ENCODE data around the gene BCL7A. TPM values are rescaled to one million over a fixed set of nuclear protein-coding genes. Genes with fewer than 3 reads are reported as not detected.

BCL7A gene
- total RNA-seq, 4 donors from 2014 or later: 0.75 to 6.8 (median 6.3) TPM

- TF ChIP-seq POLR2AphosphoS5 (IDR thresholded peaks at IDR 0.05): no peak
- no peak for TF ChIP-seq POLR2A (IDR thresholded peaks at IDR 0.05)
These were observed 41.3 kb upstream of the BCL7A start for GRCh38 chr12:121980191-121980891.

GRCh38 chr12:121980892-121981272 is 40.8 kb upstream of the BCL7A start:
- H3K9me3 ChIP-seq: no peaks in the 10 kb centered on the region
- in situ Hi-C loops (cut with MboI; ENCODE audit: low pct_ligation_motif_present in 1 of 4, low pct_unique_long_range_greater_than_20kb in 1 of 4, low sequenced_read_pairs in 3 of 4): no loop called here
- intact Hi-C loops (cut with DNase I; ENCODE audit: low total_unique reads): no loop called here
- WGBS, 2 donors (ENCODE audit: low coverage in 1 of 2): 69 to 82% methylated on average over 4 to 14 of the region's 14 CpGs
- no peak for DNase-seq
- no peak overlapping the region for H3K27ac ChIP-seq
- no peaks in the 10 kb centered on the region for H3K4me1 ChIP-seq
- H3K4me3 ChIP-seq: no peak overlapping the region
- H3K36me3 ChIP-seq: no peaks in the 10 kb centered on the region
- TF ChIP-seq CTCF (IDR thresholded peaks at IDR 0.05) (no peak), POLR2AphosphoS5 (IDR thresholded peaks at IDR 0.05) (no peak), EP300 (IDR thresholded peaks at IDR 0.05; ENCODE audit: low read depth) (no peak), POLR2A (IDR thresholded peaks at IDR 0.05) (no peak)
- H3K27me3 ChIP-seq: no peaks in the 10 kb centered on the region

More at GRCh38 chr12:121980191-121980891, 41.3 kb upstream of the BCL7A start:
- no peak overlapping the region for H3K27ac ChIP-seq
- intact Hi-C loops (cut with DNase I; ENCODE audit: low total_unique reads) (no loop called here), in situ Hi-C loops (cut with MboI; ENCODE audit: low pct_ligation_motif_present in 1 of 4, low pct_unique_long_range_greater_than_20kb in 1 of 4, low sequenced_read_pairs in 3 of 4) (no loop called here)
- DNase-seq: no peak
- H3K27me3 ChIP-seq: no peaks in the 10 kb centered on the region
- H3K4me1 ChIP-seq: no peaks in the 10 kb centered on the region
- H3K9me3 ChIP-seq: no peaks in the 10 kb centered on the region
- 59 to 60% methylated on average over 3 to 11 of the region's 11 CpGs for WGBS, 2 donors (ENCODE audit: low coverage in 1 of 2)
- H3K36me3 ChIP-seq: no peaks in the 10 kb centered on the region
- no peak overlapping the region for H3K4me3 ChIP-seq

DNA sequence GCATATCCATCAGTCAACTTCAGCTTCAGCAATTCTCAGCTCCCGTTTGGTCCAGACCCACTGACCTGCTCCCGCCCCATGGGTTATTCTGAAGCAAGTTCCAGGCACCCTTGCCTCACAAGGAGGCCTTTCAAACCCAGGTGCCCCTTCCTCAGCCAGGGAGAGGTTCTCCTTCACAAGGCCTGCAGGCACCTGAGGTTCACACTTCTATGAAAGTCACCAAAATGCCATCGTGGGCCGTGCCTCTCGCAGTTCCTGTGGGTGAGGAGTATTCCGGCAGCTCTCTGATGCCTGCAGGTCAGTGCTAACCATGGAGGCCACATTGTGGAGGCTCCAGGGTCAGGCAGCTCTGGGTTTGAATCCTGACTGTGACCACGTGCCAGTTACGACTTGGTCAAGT is 40.2 kb upstream of the BCL7A start:
- WGBS, 2 donors (ENCODE audit: low coverage in 1 of 2): 87 to 100% methylated on average over 1 to 8 of the region's 8 CpGs
- H3K27ac ChIP-seq: no peak overlapping the region

DNA sequence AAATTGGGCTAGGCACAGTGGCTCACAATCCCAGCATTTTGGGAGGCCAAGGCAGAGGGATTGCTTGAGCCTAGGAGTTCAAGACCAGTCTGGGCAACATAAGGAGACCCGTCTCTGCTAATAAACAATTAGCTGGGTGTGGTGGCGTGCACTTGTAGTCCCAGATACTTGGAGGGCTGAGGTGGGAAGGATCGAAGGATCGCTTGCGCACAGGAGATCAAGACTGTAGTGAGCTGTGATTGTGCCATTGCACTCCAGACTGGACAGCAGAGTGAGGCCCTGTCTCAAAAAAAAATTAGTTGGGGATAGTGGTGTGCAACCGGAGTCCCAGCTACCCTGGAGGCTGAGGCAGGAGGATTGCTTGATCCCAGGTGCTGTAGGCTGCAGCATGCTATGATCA is 38.7 kb upstream of the BCL7A start:
- intact Hi-C loops (cut with DNase I; ENCODE audit: low total_unique reads): no loop called here
- TF ChIP-seq POLR2AphosphoS5 (IDR thresholded peaks at IDR 0.05): no peak
- H3K9me3 ChIP-seq: no peaks in the 10 kb centered on the region
- DNase-seq: no peak
- no peak overlapping the region for H3K4me3 ChIP-seq
- no peak overlapping the region for H3K27ac ChIP-seq
- H3K27me3 ChIP-seq: no peaks in the 10 kb centered on the region
- in situ Hi-C loops (cut with MboI; ENCODE audit: low pct_ligation_motif_present in 1 of 4, low pct_unique_long_range_greater_than_20kb in 1 of 4, low sequenced_read_pairs in 3 of 4): no loop called here
- WGBS, 2 donors (ENCODE audit: low coverage in 1 of 2): 93% methylated on average over 6 of the region's 6 CpGs; no CpG with 5 or more reads in 1 of the 2 donors
- no peaks in the 10 kb centered on the region for H3K4me1 ChIP-seq
- no peaks in the 10 kb centered on the region for H3K36me3 ChIP-seq

More for the DNA sequence above, 40.2 kb upstream of the BCL7A start:
- in situ Hi-C loops (cut with MboI; ENCODE audit: low pct_ligation_motif_present in 1 of 4, low pct_unique_long_range_greater_than_20kb in 1 of 4, low sequenced_read_pairs in 3 of 4): no loop called here
- intact Hi-C loops (cut with DNase I; ENCODE audit: low total_unique reads): no loop called here
- TF ChIP-seq POLR2AphosphoS5 (IDR thresholded peaks at IDR 0.05) (no peak), CTCF (IDR thresholded peaks at IDR 0.05) (no peak), POLR2A (IDR thresholded peaks at IDR 0.05) (no peak), EP300 (IDR thresholded peaks at IDR 0.05; ENCODE audit: low read depth) (no peak)
- no peaks in the 10 kb centered on the region for H3K27me3 ChIP-seq
- no peaks in the 10 kb centered on the region for H3K9me3 ChIP-seq
- H3K4me1 ChIP-seq: no peaks in the 10 kb centered on the region
- H3K4me3 ChIP-seq: no peak overlapping the region
- no peak for DNase-seq
- H3K36me3 ChIP-seq: no peaks in the 10 kb centered on the region

- Histone ChIP-seq H3K27ac (no peak overlapping the region), H3K4me3 (no peak overlapping the region), H3K36me3 (no peaks in the 10 kb centered on the region), H3K9me3 (no peaks in the 10 kb centered on the region), H3K27me3 (no peaks in the 10 kb centered on the region), H3K4me1 (no peaks in the 10 kb centered on the region)
- in situ Hi-C loops (cut with MboI; ENCODE audit: low pct_ligation_motif_present in 1 of 4, low pct_unique_long_range_greater_than_20kb in 1 of 4, low sequenced_read_pairs in 3 of 4): no loop called here
- TF ChIP-seq POLR2AphosphoS5 (IDR thresholded peaks at IDR 0.05) (no peak), EP300 (IDR thresholded peaks at IDR 0.05; ENCODE audit: low read depth) (no peak), POLR2A (IDR thresholded peaks at IDR 0.05) (no peak), CTCF (IDR thresholded peaks at IDR 0.05) (no peak)
- WGBS, 2 donors (ENCODE audit: low coverage in 1 of 2): 64 to 66% methylated on average over 6 to 13 of the region's 13 CpGs
- DNase-seq: no peak
- intact Hi-C loops (cut with DNase I; ENCODE audit: low total_unique reads): no loop called here
These were observed 38.0 kb upstream of the BCL7A start for GRCh38 chr12:121983536-121984210.

Measured in transverse colon (tissue), 4 donors.